Muscle layer of colon (tissue), 2 donors: ENCODE data around the gene GPR15LG.
"Not testable (repeated sequence)": the region's sequence is repeated elsewhere in the genome, so short reads cannot be mapped to it uniquely, and the experiment has no call there.

Source experiments
- H3K27ac ChIP-seq: one replicate; pipeline ENCODE4 v1.7.0; 2013; ENCODE audit warnings: low read depth, mild to moderate bottlenecking, low read length, moderate library complexity
- H3K27me3 ChIP-seq, 2 donors: one replicate each; pipeline ENCODE4 v1.7.0; 2013; ENCODE audit warnings: low read length in 2 of 2, mild to moderate bottlenecking in 2 of 2; ENCODE audit not compliant: insufficient read depth in 2 of 2, control insufficient read depth in 1 of 2
- H3K36me3 ChIP-seq: one replicate; pipeline ENCODE4 v1.7.0; 2013; ENCODE audit warnings: mild to moderate bottlenecking, low read length; ENCODE audit not compliant: insufficient read depth
- H3K4me1 ChIP-seq: one replicate; pipeline ENCODE4 v1.7.0; 2013; ENCODE audit warnings: mild to moderate bottlenecking, low read length; ENCODE audit not compliant: insufficient read depth
- H3K4me3 ChIP-seq, 2 donors: one replicate each; pipeline ENCODE4 v1.7.0; 2013; ENCODE audit warnings: low read length in 2 of 2, low read depth in 1 of 2, mild to moderate bottlenecking in 1 of 2, moderate library complexity in 1 of 2
- H3K9ac ChIP-seq: one replicate; pipeline ENCODE4 v1.7.0; 2013; ENCODE audit warnings: low read length
- H3K9me3 ChIP-seq: one replicate; pipeline ENCODE4 v1.7.0; 2013; ENCODE audit warnings: mild to moderate bottlenecking, low read length
- donor health status: abdominal sarcoma.
- donor health status: Adenocarcinoma of cecum.

Gene GPR15LG

GRCh38 chr10:84168382-84168781 lies 5.2 kb upstream of the GPR15LG start:
- H3K9me3 ChIP-seq, H3K4me1 ChIP-seq, H3K27me3 ChIP-seq, H3K4me3 ChIP-seq, H3K27ac ChIP-seq, H3K9ac ChIP-seq, H3K36me3 ChIP-seq: not testable (repeated sequence)

GRCh38 chr10:84171237-84171636 lies 2.4 kb upstream of the GPR15LG start:
- H3K27me3 ChIP-seq, H3K4me3 ChIP-seq: not testable (repeated sequence)

GRCh38 chr10:84171700-84172466 lies 1.7 kb upstream of the GPR15LG start:
- H3K4me3 ChIP-seq, H3K27me3 ChIP-seq, H3K9me3 ChIP-seq, H3K4me1 ChIP-seq, H3K36me3 ChIP-seq, H3K9ac ChIP-seq, H3K27ac ChIP-seq: not testable (repeated sequence)

More at GRCh38 chr10:84171237-84171636, 2.4 kb upstream of the GPR15LG start:
- not testable (repeated sequence) for H3K9ac ChIP-seq, H3K36me3 ChIP-seq, H3K9me3 ChIP-seq, H3K27ac ChIP-seq, H3K4me1 ChIP-seq

GRCh38 chr10:84172467-84173356 lies 889 bp upstream of the GPR15LG start:
- no peak overlapping the region for H3K4me3 ChIP-seq
- no peak overlapping the region for H3K9ac ChIP-seq
- no peaks in the 10 kb centered on the region for H3K27me3 ChIP-seq
- H3K4me1 ChIP-seq = no peaks in the 10 kb centered on the region
- no peak overlapping the region for H3K27ac ChIP-seq
- no peaks in the 10 kb centered on the region for H3K36me3 ChIP-seq
- H3K9me3 ChIP-seq = no peaks in the 10 kb centered on the region

- Histone ChIP-seq H3K27ac (no peak overlapping the region), H3K9ac (no peak overlapping the region), H3K4me1 (peaks cover 6% of the 10 kb centered on the region)
These were observed 1.8 kb downstream of the GPR15LG start for GRCh38 chr10:84175436-84175835.

DNA sequence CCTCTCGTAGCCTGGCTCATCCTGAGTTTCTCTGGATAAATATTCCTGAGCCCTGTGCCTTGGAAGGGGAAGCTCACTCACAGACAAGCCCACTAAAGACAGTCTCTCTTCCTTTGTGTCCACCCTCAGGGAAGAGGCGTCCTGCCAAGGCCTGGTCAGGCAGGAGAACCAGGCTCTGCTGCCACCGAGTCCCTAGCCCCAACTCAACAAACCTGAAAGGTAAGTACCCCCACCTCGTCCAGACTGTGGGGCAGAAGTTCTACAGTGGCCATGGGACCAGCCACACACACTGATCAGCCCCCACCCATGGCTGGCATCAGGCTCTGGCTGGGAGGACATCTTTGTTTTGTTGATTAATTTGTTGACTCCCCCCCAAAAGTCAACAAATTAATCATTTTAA lies 2.8 kb downstream of the GPR15LG start:
- no peak overlapping the region for H3K9ac ChIP-seq
- H3K4me3 ChIP-seq = no peak overlapping the region
- peaks cover 6% of the 10 kb centered on the region for H3K4me1 ChIP-seq
- no peaks in the 10 kb centered on the region for H3K9me3 ChIP-seq
- H3K27ac ChIP-seq = no peak overlapping the region
- H3K27me3 ChIP-seq = no peaks in the 10 kb centered on the region
- no peaks in the 10 kb centered on the region for H3K36me3 ChIP-seq

More at GRCh38 chr10:84175436-84175835, 1.8 kb downstream of the GPR15LG start:
- H3K36me3 ChIP-seq = no peaks in the 10 kb centered on the region
- no peak overlapping the region for H3K4me3 ChIP-seq
- no peaks in the 10 kb centered on the region for H3K27me3 ChIP-seq
- no peaks in the 10 kb centered on the region for H3K9me3 ChIP-seq

DNA sequence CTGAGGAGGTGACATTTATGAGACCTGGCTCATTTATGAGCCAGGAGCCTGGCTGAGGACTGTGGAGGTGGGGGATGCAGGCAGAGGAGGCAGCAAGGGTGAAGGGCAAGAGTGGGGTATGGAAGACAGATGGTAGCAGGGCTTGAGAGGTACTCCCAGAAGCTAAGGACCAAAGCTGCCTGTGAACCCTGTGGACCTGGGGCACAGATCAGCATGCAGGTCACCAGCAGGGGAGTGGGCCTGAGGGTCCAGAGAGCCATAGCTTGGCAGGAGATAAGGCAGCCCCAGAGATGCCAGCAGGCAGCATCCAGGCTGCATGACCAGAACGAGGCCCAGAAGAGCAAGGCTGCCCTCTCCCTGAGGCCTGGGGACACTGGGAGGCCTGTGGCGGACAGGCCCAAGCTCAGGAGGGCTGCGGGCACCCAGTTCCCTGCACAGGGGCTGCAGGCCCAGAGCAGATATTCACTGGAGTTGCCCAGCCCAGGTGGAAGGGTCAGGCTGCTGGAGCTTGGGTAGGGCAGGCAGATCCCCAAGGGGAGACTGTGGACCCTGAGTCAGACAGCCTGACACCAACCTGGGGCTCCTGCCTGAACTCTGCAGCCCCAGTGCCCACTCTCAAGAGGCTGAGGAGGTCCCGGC lies 3.4 kb downstream of the GPR15LG start:
- Histone ChIP-seq H3K4me3 (no peak overlapping the region), H3K4me1 (peaks cover 6% of the 10 kb centered on the region), H3K9ac (no peak overlapping the region), H3K36me3 (no peaks in the 10 kb centered on the region), H3K27ac (no peak overlapping the region), H3K27me3 (no peaks in the 10 kb centered on the region), H3K9me3 (no peaks in the 10 kb centered on the region)

- H3K27ac ChIP-seq = no peak overlapping the region
- H3K4me1 ChIP-seq = peaks cover 6% of the 10 kb centered on the region
- no peaks in the 10 kb centered on the region for H3K36me3 ChIP-seq
- no peaks in the 10 kb centered on the region for H3K27me3 ChIP-seq
- H3K9ac ChIP-seq = no peak overlapping the region
- no peaks in the 10 kb centered on the region for H3K9me3 ChIP-seq
- H3K4me3 ChIP-seq = no peak overlapping the region
These were observed 4.0 kb downstream of the GPR15LG start for GRCh38 chr10:84177541-84178141.

GRCh38 chr10:84178160-84178609 lies 4.6 kb downstream of the GPR15LG start:
- peaks cover 6% of the 10 kb centered on the region for H3K4me1 ChIP-seq
- H3K27ac ChIP-seq = no peak overlapping the region
- no peaks in the 10 kb centered on the region for H3K9me3 ChIP-seq
- H3K9ac ChIP-seq = no peak overlapping the region
- H3K27me3 ChIP-seq = no peaks in the 10 kb centered on the region
- no peaks in the 10 kb centered on the region for H3K36me3 ChIP-seq
- H3K4me3 ChIP-seq = no peak overlapping the region

- no peak overlapping the region for H3K27ac ChIP-seq
- H3K36me3 ChIP-seq = no peaks in the 10 kb centered on the region
- H3K4me1 ChIP-seq = peaks cover 6% of the 10 kb centered on the region
- no peaks in the 10 kb centered on the region for H3K27me3 ChIP-seq
- no peak overlapping the region for H3K4me3 ChIP-seq
- H3K9me3 ChIP-seq = no peaks in the 10 kb centered on the region
- no peak overlapping the region for H3K9ac ChIP-seq
These were observed 5.6 kb downstream of the GPR15LG start for GRCh38 chr10:84179059-84179710.

- H3K27me3 ChIP-seq, H3K4me3 ChIP-seq: not testable (repeated sequence)
These were observed 6.8 kb downstream of the GPR15LG start for GRCh38 chr10:84180386-84180785.

More at GRCh38 chr10:84180386-84180785, 6.8 kb downstream of the GPR15LG start:
- H3K9ac ChIP-seq, H3K27ac ChIP-seq, H3K36me3 ChIP-seq, H3K4me1 ChIP-seq, H3K9me3 ChIP-seq: not testable (repeated sequence)
